AG08396 (cell line): ENCODE measurements around the gene CCL5.

Experiments
- DNase-seq: peaks from one replicate; pipeline ENCODE4 v3.0.0; 2012; ENCODE audit warnings: low spot score, mixed read lengths

CCL5 gene

DNA sequence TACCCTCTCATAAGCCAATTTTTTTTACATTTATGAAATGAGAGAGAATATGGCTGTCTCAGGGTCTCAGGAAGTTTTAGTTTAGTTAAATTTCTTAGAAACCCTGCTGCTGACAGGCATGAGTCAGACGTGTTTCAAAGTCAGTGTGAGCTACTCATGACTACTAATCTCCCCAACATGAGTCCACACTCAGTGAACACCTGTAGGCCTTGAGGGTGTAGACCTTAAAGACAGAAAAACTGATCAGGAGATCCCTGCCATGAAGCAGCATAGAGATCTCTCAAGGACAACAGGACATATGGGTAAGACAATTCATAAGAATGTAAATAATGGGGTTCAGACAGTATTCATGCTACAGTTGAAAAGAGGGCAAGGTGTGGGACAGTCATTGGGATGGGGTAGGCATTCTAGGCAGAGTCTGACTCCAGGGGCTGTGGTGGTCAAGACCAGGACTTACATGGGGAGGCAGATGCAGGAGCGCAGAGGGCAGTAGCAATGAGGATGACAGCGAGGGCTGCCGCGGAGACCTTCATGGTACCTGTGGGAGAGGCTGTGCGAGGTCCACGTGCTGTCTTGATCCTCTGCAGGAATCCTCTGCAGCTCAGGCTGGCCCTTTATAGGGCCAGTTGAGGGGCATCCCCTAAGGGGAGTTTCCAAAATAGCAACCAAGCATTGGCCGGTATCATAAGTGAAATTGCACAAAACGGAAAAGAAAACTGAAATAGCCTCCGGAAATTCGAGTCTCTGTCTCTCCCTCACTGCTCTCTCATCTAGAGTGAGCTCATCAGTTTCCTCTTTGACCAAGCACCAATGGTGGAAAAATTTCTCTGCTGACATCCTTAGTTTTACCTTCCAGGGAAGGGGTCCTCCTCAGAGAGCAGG, at the start of gene CCL5:
Gene CCL5, minus strand, starts transcription at position 588 of the 882 bp plus-strand sequence.
- no peak for DNase-seq

GRCh38 chr17:35927714-35928113, 47.6 kb upstream of the CCL5 start:
- no peak for DNase-seq

GRCh38 chr17:35923609-35924114, 43.5 kb upstream of the CCL5 start:
- no peak for DNase-seq

DNA sequence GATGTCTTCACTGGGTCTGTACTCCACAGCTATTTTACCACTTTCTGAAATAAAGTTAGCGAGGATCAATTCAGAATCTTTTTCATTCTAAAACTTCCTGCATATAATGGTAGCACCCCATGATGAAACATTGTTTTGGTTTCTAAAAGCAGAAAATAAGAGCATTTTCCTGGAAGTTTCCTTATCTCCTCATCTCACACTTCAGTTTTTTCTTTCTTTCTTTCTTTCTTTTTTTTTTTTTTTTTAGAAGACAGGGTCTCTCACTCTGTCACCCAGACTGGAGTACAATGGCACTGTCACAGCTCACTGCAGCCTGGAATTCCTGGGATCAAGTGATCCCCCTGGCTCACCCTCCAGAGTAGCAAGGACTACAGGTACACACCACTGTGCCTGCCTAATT, 40.1 kb upstream of the CCL5 start:
- no peak for DNase-seq

GRCh38 chr17:35918665-35919064, 38.5 kb upstream of the CCL5 start:
- DNase-seq = no peak

- no peak for DNase-seq
These were observed 37.5 kb upstream of the CCL5 start for GRCh38 chr17:35917519-35918213.

DNA sequence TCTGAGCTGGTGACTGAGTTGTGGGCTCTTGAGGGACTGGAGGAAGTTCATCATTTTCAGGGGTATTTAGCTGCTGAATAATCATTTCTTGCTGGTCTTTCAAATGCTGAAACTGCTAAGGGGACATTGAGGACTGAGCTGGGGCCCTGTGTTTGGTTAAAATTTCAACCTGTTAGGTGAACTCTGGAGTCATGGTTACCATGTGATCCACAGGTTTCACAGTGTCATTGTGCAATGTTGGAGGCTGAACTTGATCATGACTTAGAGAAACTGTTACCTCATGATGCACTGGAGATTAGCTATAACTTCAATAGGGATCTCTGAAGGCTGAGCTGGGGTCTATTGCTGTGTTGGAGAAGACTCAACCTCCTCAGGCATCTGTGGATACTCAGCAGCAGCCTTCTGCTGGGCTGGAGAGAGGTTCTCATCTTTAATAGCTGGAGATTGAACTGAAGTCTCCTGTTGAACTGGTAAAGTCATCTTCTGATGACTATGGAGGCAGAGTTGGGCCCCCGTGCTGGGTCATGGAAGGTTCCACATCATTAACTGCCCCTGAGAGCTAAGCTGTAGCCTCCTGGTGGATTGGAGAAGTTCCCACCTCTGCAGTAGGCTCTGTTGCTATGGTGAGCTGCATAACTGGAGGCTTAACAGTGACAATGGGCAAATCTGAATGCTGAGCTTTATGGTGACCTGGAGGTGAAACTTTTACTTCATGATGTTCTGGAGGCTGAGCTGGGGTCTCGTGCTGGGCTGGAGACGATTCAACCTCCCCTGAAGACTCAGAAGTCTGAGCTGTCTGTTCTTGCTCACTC, 35.2 kb upstream of the CCL5 start:
- DNase-seq = no peak

GRCh38 chr17:35914354-35914753, 34.2 kb upstream of the CCL5 start:
- no peak for DNase-seq

GRCh38 chr17:35913609-35914008, 33.4 kb upstream of the CCL5 start:
- DNase-seq = no peak

- no peak for DNase-seq
These were observed 32.8 kb upstream of the CCL5 start for GRCh38 chr17:35912942-35913341.

DNA sequence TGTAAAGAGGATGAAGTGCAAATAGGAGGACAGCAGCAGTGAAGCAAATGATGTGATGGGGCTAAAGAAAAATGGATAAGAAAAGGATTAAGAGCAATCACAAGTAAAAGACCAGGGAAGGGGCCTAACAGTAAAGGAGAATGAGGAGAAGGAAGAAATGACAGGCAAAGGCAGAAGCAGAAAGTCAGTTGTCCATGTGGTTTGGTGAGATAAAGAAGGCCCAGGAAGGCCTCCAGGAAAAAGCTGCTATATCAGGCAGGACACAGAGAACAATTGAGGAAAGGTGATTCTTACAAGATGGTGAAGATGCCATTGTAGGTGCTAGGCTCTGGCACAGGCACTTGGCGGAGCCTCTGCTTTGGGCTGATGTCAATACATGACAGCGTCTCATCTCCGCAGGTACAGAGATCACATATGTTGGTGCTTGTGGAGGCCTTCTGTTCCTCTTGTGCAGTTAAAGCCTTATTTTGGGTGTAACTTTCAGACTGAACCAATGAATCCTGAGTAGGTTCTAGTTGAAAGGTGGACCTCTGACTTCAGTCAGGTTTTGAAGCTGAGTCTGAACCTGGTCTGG, 32.3 kb upstream of the CCL5 start:
- DNase-seq = no peak

DNA sequence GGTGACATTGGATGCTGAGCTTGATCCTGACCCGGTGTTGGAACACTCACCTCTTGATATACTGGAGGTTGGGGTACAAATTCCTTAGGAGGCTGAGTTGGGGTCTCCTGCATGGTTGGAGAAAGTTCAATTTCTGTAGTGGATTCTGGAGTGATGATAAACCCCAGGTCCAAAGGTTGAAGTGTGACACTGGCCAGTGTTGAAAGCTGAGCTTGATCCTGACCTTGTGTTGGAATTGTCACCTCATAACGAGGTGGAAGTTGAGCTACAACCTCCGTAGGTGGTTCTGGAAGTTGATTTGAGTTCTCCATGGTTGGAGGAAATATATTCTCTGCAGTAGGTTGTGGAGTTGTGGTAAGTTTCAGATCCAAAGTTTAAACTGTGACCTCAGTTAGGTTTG, 29.2 kb upstream of the CCL5 start:
- DNase-seq = no peak

- no peak for DNase-seq
These were observed 27.5 kb upstream of the CCL5 start for GRCh38 chr17:35907691-35908090.

GRCh38 chr17:35906926-35907637, 26.9 kb upstream of the CCL5 start:
- DNase-seq = no peak

DNA sequence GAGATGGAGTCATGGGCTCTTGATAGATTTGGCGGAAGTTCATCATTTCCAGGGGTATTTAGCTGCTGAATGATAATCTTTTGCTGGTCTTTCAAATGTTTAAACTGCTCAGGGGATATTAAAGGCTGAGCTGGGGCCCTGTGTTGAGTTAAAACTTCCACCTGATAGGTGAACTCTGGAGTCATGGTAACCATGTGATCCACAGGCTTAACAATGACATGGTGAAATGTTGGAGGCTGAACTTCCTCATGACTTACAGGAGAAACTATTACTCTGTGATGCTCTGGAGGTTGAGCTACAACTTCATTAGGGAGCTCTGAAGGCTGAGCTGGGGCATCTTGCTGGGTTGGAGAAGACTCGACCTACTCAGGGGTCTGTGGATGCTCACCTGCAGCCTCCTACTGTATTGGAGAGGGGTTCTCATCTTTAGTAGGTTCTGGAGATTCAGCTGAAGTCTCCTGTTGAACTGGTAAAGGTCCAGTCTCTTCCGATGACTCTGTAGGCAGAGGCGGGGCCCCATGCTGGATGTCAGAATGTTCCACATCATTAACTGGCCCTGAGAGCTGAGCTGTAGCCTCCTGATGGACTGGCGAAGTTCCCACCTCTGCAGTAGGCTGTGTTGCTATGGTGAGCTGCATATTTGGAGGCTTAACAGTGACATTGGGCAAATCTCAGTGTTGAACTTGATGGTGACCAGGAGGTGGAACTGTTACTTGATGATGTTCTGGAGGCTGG, 26.2 kb upstream of the CCL5 start:
- no peak for DNase-seq

- DNase-seq = no peak
These were observed 23.3 kb upstream of the CCL5 start for GRCh38 chr17:35903451-35903850.

DNA sequence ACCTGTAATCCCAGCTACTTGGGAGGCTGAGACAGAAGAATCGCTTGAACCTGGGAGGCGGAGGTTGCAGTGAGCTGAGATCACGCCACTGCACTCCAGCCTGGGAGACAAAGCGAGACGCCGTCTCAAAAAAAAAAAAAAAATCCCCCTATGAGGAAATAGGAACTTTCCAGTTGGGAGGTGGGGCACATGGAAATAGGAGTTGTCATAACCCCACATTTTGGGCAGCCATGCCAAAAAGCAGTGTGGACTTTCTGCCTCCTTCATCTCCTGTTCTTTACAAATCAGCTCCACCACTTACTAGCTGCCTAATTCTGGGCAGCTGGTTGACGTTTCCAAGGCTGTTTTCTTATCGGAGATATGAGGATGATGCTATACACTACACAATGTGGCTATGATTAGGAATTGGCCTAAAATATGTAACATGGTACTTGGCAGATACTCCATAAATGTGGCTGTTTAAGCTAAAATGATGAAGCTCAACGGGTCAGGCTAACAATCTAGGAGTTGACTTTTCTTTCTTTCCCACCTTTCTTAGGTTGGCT, 21.5 kb upstream of the CCL5 start:
- DNase-seq = no peak

- DNase-seq = no peak
These were observed 20.7 kb upstream of the CCL5 start for GRCh38 chr17:35900708-35901480.

DNA sequence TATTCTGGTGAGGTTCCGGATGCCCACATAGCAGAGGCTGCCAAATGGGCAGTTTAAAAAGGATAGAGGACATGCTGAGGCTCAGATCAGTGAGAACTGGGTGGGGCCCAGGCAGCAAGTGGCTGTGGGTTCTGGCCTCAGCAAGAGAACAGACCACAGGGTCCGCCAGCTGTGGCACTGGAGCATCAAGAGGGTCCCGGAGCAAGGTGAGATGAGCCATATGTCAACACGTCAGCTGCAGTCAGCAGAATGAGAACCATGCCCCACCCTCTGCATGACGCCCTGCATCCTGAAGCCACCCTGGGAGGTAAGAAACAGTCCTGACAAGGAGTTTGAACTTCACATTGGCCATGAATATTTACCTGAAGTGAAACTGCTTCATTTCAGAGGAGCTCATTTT, 20.1 kb upstream of the CCL5 start:
- no peak for DNase-seq
